PC-3 (cell line): ENCODE data around the gene PRRX2. TPM values are rescaled to one million over a fixed set of nuclear protein-coding genes. Genes with fewer than 3 reads are reported as not detected.

Experiments
- ATAC-seq: fragments of 200-7000 bp; cut with Tn5 transposase; 2 replicates; pipeline ENCODE4 v1.9.1; 2020; ENCODE audit warnings: mild to moderate bottlenecking, moderate library complexity
- BruUV-seq: library from RNA; stranded (reverse); fragments of 400-500 nt; replicated peaks from 2 replicates; lab custom pipeline; 2021; lab: Mats Ljungman, UMichigan
- CTCF ChIA-PET: fragments of 300-600 bp; sonication (Branson Sonifier 250); formaldehyde crosslinking; loops from one replicate; lab custom pipeline; 2022; ENCODE audit warnings: antibody characterized with exemption; lab: Charles Lee
- POLR2A ChIA-PET: fragments of 300-600 bp; sonication (Branson Sonifier 250); formaldehyde crosslinking; loops from one replicate; lab custom pipeline; 2022; ENCODE audit warnings: antibody characterized with exemption; ENCODE audit not compliant: unreplicated experiment; lab: Charles Lee
- DNase-seq: peaks from one replicate; pipeline ENCODE4 v3.0.0-alpha.2; 2015
- H2AFZ ChIP-seq: fragments of 300-600 bp; sonication (generic); 2 replicates; pipeline ENCODE4 v1.6.0; 2016; ENCODE audit warnings: antibody characterized with exemption, low read length
- H3F3A ChIP-seq: fragments of 300-600 bp; sonication (generic); one replicate; pipeline ENCODE4 v1.6.0; 2017; ENCODE audit warnings: antibody characterized with exemption, low read length, control low read depth, mild to moderate bottlenecking; ENCODE audit not compliant: unreplicated experiment
- H3K27ac ChIP-seq: fragments of 300-600 bp; sonication (generic); 2 replicates; pipeline ENCODE4 v1.5.1; 2016; ENCODE audit warnings: mild to moderate bottlenecking, low read length
- H3K27me3 ChIP-seq: fragments of 300-600 bp; sonication (generic); 2 replicates; pipeline ENCODE4 v1.6.1; 2016; ENCODE audit warnings: low read length, mixed read lengths
- H3K36me3 ChIP-seq: fragments of 300-600 bp; sonication (generic); 2 replicates; pipeline ENCODE4 v1.6.1; 2016; ENCODE audit warnings: low read depth, mixed run types, low read length, mixed read lengths
- H3K4me1 ChIP-seq: fragments of 300-600 bp; sonication (generic); 2 replicates; pipeline ENCODE4 v1.5.1; 2016; ENCODE audit warnings: low read length; ENCODE audit not compliant: insufficient read depth
- H3K4me2 ChIP-seq: fragments of 300-600 bp; sonication (generic); 2 replicates; pipeline ENCODE4 v1.6.0; 2016; ENCODE audit warnings: low read length
- H3K4me3 ChIP-seq: fragments of 300-600 bp; sonication (generic); 2 replicates; pipeline ENCODE4 v1.5.1; 2016; ENCODE audit warnings: mild to moderate bottlenecking, low read length, mixed read lengths
- H3K79me2 ChIP-seq: fragments of 300-600 bp; sonication (generic); 2 replicates; pipeline ENCODE4 v1.6.1; 2017; ENCODE audit warnings: low read length, mixed read lengths
- H3K9ac ChIP-seq: fragments of 300-600 bp; sonication (generic); 2 replicates; pipeline ENCODE4 v1.6.0; 2016; ENCODE audit warnings: mild to moderate bottlenecking, low read length
- H3K9me2 ChIP-seq: fragments of 300-600 bp; sonication (generic); replicated peaks from 2 replicates; pipeline ENCODE4 v1.6.1; 2016; ENCODE audit warnings: mixed run types, low read length, mixed read lengths
- H3K9me3 ChIP-seq: fragments of 300-600 bp; sonication (generic); 2 replicates; pipeline ENCODE4 v1.6.1; 2016; ENCODE audit warnings: low read length, mixed read lengths
- H4K20me1 ChIP-seq: fragments of 300-600 bp; sonication (generic); 2 replicates; pipeline ENCODE4 v1.6.1; 2016; ENCODE audit warnings: low read length, mixed read lengths
- EZH2 ChIP-seq: fragments of 300-600 bp; sonication (generic); IDR thresholded peaks from one replicate; pipeline ENCODE4 v1.6.1; 2017; ENCODE audit warnings: antibody characterized with exemption, mild to moderate bottlenecking, low read length; ENCODE audit not compliant: unreplicated experiment
- EZH2phosphoT487 ChIP-seq: fragments of 300-600 bp; sonication (generic); IDR thresholded peaks from 2 replicates; pipeline ENCODE4 v1.6.1; 2018; ENCODE audit warnings: mild to moderate bottlenecking, antibody characterized with exemption, low read length, borderline replicate concordance
- intact Hi-C: fragments of 100-400 bp; cut with micrococcal nuclease; formaldehyde crosslinking; loops from 2 replicates; pipeline ENCODE4 v1.9.0; 2023
- total RNA-seq: library from RNA; depleted of rRNA; stranded (reverse); fragments of >200 nt; gene quantifications from 2 replicates; pipeline ENCODE4 v1.2.3, GENCODE V29; 2014
- TF ChIP-seq, protein P1 (sequence below): fragments of 300-600 bp; sonication (generic); conservative IDR thresholded peaks from 2 replicates; pipeline ENCODE4 v1.5.1; 2017; ENCODE audit warnings: antibody characterized with exemption, low read depth, mild to moderate bottlenecking, low read length

The PRRX2 gene
- total RNA-seq, 1 experiment from 2014 or later, result 0.47 TPM

DNA sequence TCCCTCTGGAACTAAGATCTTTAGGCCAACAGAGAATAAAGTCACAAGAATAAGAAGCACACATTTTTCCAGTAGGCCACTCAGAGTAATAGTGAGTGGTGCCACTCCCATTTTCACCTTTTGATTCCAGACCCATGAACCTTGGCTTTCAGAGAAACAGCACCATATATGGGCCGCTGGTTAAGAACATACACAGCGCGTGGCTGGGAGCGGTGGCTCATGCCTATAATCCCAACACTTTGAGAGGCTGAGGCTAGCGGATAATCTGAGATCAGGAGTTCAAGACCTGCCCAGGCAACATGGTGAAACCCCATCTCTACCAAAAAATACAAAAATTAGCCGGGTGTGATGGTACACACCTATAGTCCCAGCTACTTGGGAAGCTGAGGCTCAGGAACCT is 103.0 kb downstream of the PRRX2 start:
- TF ChIP-seq EZH2 (no peak), EZH2phosphoT487 (no peak)
- TF ChIP-seq, protein P1, sequence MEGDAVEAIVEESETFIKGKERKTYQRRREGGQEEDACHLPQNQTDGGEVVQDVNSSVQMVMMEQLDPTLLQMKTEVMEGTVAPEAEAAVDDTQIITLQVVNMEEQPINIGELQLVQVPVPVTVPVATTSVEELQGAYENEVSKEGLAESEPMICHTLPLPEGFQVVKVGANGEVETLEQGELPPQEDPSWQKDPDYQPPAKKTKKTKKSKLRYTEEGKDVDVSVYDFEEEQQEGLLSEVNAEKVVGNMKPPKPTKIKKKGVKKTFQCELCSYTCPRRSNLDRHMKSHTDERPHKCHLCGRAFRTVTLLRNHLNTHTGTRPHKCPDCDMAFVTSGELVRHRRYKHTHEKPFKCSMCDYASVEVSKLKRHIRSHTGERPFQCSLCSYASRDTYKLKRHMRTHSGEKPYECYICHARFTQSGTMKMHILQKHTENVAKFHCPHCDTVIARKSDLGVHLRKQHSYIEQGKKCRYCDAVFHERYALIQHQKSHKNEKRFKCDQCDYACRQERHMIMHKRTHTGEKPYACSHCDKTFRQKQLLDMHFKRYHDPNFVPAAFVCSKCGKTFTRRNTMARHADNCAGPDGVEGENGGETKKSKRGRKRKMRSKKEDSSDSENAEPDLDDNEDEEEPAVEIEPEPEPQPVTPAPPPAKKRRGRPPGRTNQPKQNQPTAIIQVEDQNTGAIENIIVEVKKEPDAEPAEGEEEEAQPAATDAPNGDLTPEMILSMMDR, result no peak

DNA sequence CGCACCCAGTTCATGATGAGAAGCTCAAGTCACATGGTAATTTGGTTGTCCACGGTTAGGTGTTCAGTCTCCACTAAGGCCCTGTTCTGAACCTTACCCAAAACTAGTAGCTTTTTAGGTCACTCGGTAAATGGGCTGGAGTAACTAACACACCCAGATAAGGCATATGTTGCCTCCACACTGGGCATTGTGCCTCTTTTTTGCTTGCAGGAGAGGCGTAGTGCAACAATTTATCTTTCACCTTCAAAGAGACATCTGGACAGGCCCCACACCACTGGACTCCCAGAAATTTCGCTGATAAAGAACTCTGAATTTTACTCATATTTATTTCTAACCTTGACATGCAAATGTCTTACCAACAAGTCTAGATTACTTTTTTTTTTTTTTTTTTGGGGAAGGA is 104.2 kb downstream of the PRRX2 start:
- Histone ChIP-seq H3K4me2 (no peak overlapping the region), H3K4me1 (peaks cover 12% of the 10 kb centered on the region), H3K27me3 (no peaks in the 10 kb centered on the region), H3F3A (no peaks in the 10 kb centered on the region), H2AFZ (no peak overlapping the region), H3K36me3 (no peaks in the 10 kb centered on the region), H3K4me3 (no peak overlapping the region), H3K27ac (no peak overlapping the region), H3K9ac (no peak overlapping the region), H3K9me2 (no peaks in the 10 kb centered on the region), H4K20me1 (no peaks in the 10 kb centered on the region), H3K9me3 (no peaks in the 10 kb centered on the region), H3K79me2 (no peaks in the 10 kb centered on the region)
- TF ChIP-seq EZH2phosphoT487, result no peak
- no peak for TF ChIP-seq EZH2
- TF ChIP-seq, protein P1, result no peak
- POLR2A ChIA-PET, result no interaction called here
- intact Hi-C loops, result no loop called here
- CTCF ChIA-PET, result no interaction called here
- DNase-seq, result no peak
- ATAC-seq, result no peak
- no TSS peak for BruUV-seq

More for the DNA sequence above, 103.0 kb downstream of the PRRX2 start:
- intact Hi-C loops, result no loop called here
- no peak overlapping the region for H3K4me3 ChIP-seq
- H3K4me1 ChIP-seq, result peaks cover 5% of the 10 kb centered on the region
- ATAC-seq (no peak), DNase-seq (no peak)
- no peak overlapping the region for H3K9ac ChIP-seq
- no peaks in the 10 kb centered on the region for H3K36me3 ChIP-seq
- H3F3A ChIP-seq, result no peaks in the 10 kb centered on the region
- H3K9me2 ChIP-seq, result no peaks in the 10 kb centered on the region
- no peaks in the 10 kb centered on the region for H3K9me3 ChIP-seq
- BruUV-seq, result no TSS peak
- ChIA-PET POLR2A (no interaction called here), CTCF (interaction anchor here (0.6 kb wide), 1 partner anchor 22 kb away, joined by 8 read pairs; no protein-coding TSS in a partner anchor)
- H4K20me1 ChIP-seq, result no peaks in the 10 kb centered on the region
- H3K27ac ChIP-seq, result no peak overlapping the region
- no peaks in the 10 kb centered on the region for H3K27me3 ChIP-seq
- no peaks in the 10 kb centered on the region for H3K79me2 ChIP-seq
- no peak overlapping the region for H3K4me2 ChIP-seq
- no peak overlapping the region for H2AFZ ChIP-seq

- ATAC-seq, result no peak
- Histone ChIP-seq H2AFZ (no peak overlapping the region), H3K9me2 (no peaks in the 10 kb centered on the region), H3K4me3 (no peak overlapping the region), H3K79me2 (no peaks in the 10 kb centered on the region), H3K27me3 (no peaks in the 10 kb centered on the region), H3K9ac (no peak overlapping the region), H3K27ac (no peak overlapping the region), H3K4me1 (peaks cover 12% of the 10 kb centered on the region), H3F3A (no peaks in the 10 kb centered on the region), H3K4me2 (no peak overlapping the region), H3K36me3 (no peaks in the 10 kb centered on the region), H4K20me1 (no peaks in the 10 kb centered on the region), H3K9me3 (no peaks in the 10 kb centered on the region)
- POLR2A ChIA-PET, result no interaction called here
- no TSS peak for BruUV-seq
- intact Hi-C loops, result no loop called here
- CTCF ChIA-PET, result no interaction called here
- no peak for DNase-seq
- TF ChIP-seq EZH2phosphoT487, result no peak
- TF ChIP-seq, protein P1, result no peak
- no peak for TF ChIP-seq EZH2
Observed at GRCh38 chr9:129770741-129771140, 105.3 kb downstream of the PRRX2 start.
